Retina (tissue), 1 donor: ENCODE results near the gene PITPNC1.
"Not testable (repeated sequence)": the region's sequence is repeated elsewhere in the genome, so short reads cannot be mapped to it uniquely, and the experiment has no call there.

Source experiments
- DNase-seq: peaks from one replicate; pipeline ENCODE4 v3.0.0-alpha.2; 2016

The PITPNC1 gene

GRCh38 chr17:67401598-67402504 lies 24.8 kb downstream of the PITPNC1 start:
- no peak for DNase-seq

GRCh38 chr17:67403065-67403464 lies 26.0 kb downstream of the PITPNC1 start:
- no peak for DNase-seq

GRCh38 chr17:67403483-67403882 lies 26.4 kb downstream of the PITPNC1 start:
- no peak for DNase-seq

- DNase-seq = not testable (repeated sequence)
Measured at GRCh38 chr17:67408455-67408830, 31.4 kb downstream of the PITPNC1 start.

GRCh38 chr17:67411397-67411796 lies 34.3 kb downstream of the PITPNC1 start:
- DNase-seq = no peak

GRCh38 chr17:67412032-67412431 lies 35.0 kb downstream of the PITPNC1 start:
- no peak for DNase-seq

GRCh38 chr17:67412941-67413340 lies 35.9 kb downstream of the PITPNC1 start:
- no peak for DNase-seq

- DNase-seq = no peak
Measured at GRCh38 chr17:67413388-67413787, 36.3 kb downstream of the PITPNC1 start.

GRCh38 chr17:67414130-67414529 lies 37.0 kb downstream of the PITPNC1 start:
- DNase-seq = no peak

- DNase-seq = no peak
Measured at GRCh38 chr17:67414559-67414958, 37.5 kb downstream of the PITPNC1 start.

GRCh38 chr17:67415291-67415690 lies 38.2 kb downstream of the PITPNC1 start:
- no peak for DNase-seq

GRCh38 chr17:67417507-67417906 lies 40.4 kb downstream of the PITPNC1 start:
- no peak for DNase-seq

- no peak for DNase-seq
Measured at GRCh38 chr17:67420994-67421393, 43.9 kb downstream of the PITPNC1 start.

GRCh38 chr17:67421869-67422273 lies 44.8 kb downstream of the PITPNC1 start:
- DNase-seq = no peak

- not testable (repeated sequence) for DNase-seq
Measured at GRCh38 chr17:67422296-67422695, 45.2 kb downstream of the PITPNC1 start.

GRCh38 chr17:67422897-67423296 lies 45.8 kb downstream of the PITPNC1 start:
- no peak for DNase-seq

GRCh38 chr17:67425571-67426160 lies 48.6 kb downstream of the PITPNC1 start:
- DNase-seq = no peak

GRCh38 chr17:67427424-67427823 lies 50.3 kb downstream of the PITPNC1 start:
- no peak for DNase-seq

- DNase-seq = not testable (repeated sequence)
Measured at GRCh38 chr17:67430515-67430914, 53.4 kb downstream of the PITPNC1 start.

- no peak for DNase-seq
Measured at GRCh38 chr17:67431249-67432015, 54.4 kb downstream of the PITPNC1 start.

GRCh38 chr17:67433248-67433924 lies 56.3 kb downstream of the PITPNC1 start:
- DNase-seq = no peak

GRCh38 chr17:67434061-67434525 lies 57.0 kb downstream of the PITPNC1 start:
- DNase-seq = no peak

GRCh38 chr17:67435122-67435521 lies 58.0 kb downstream of the PITPNC1 start:
- no peak for DNase-seq
